ENCODE results near the gene EEF1AKMT1. TPM values are rescaled to one million over a fixed set of nuclear protein-coding genes. Genes with fewer than 3 reads are reported as not detected.

EEF1AKMT1 gene
- total RNA-seq, 2 donors from 2014 or later, result 3.3 to 7.0 TPM

DNA sequence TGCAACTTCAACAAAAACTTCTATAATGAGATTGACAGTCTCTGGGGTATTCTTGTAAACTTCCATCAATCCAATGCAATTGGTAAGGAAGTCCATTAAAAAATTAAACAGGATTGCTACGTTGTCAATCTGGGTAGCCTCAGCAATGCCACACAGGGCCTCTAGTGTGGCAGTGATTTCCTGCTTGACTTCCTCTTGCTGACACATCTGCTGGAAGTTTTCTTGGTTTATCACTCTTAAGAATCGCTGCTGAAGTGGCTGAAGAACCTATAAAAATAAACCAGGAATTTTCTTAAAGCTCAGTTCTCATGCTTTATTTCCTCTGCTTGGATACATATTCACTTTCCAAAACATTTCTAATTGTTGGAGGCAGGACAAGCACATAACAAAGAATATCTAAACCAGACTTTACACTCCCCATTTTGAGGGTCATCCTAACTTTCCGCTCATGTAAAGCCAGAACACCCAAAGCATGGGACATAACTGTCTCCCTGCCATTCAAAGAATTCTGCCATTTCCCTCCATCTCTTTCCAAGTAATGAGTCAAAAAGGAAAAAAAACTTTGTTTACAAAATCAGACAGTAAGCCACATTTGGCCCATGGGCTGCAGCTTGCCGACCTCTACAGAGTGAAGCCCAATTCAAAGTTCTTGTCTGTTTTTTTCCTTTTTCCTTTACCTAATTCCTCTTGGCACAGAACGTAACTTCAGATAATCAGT lies 23.2 kb upstream of the EEF1AKMT1 start:
- H3K9me3 ChIP-seq, result no peaks in the 10 kb centered on the region
- TF ChIP-seq POLR2A (IDR thresholded peaks at IDR 0.05), result no peak
- TF ChIP-seq, protein P1, sequence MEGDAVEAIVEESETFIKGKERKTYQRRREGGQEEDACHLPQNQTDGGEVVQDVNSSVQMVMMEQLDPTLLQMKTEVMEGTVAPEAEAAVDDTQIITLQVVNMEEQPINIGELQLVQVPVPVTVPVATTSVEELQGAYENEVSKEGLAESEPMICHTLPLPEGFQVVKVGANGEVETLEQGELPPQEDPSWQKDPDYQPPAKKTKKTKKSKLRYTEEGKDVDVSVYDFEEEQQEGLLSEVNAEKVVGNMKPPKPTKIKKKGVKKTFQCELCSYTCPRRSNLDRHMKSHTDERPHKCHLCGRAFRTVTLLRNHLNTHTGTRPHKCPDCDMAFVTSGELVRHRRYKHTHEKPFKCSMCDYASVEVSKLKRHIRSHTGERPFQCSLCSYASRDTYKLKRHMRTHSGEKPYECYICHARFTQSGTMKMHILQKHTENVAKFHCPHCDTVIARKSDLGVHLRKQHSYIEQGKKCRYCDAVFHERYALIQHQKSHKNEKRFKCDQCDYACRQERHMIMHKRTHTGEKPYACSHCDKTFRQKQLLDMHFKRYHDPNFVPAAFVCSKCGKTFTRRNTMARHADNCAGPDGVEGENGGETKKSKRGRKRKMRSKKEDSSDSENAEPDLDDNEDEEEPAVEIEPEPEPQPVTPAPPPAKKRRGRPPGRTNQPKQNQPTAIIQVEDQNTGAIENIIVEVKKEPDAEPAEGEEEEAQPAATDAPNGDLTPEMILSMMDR (IDR thresholded peaks at IDR 0.05), result no peak
- WGBS, 2 donors, result 77 to 79% methylated on average over 5 of the region's 5 CpGs
- H3K4me3 ChIP-seq, result no peak overlapping the region
- no peaks in the 10 kb centered on the region for H3K4me1 ChIP-seq
- intact Hi-C loops (cut with DNase I), result no loop called here
- no peak for DNase-seq
- H3K27me3 ChIP-seq, result no peaks in the 10 kb centered on the region
- ATAC-seq, result no peak
- no peak overlapping the region for H3K27ac ChIP-seq
- H3K36me3 ChIP-seq (replicated peaks in 1 of 2; ENCODE audit: insufficient read depth in 1 of 2, low read depth in 2 of 2), result peaks cover 4 to 8% of the 10 kb centered on the region in 2 donors

DNA sequence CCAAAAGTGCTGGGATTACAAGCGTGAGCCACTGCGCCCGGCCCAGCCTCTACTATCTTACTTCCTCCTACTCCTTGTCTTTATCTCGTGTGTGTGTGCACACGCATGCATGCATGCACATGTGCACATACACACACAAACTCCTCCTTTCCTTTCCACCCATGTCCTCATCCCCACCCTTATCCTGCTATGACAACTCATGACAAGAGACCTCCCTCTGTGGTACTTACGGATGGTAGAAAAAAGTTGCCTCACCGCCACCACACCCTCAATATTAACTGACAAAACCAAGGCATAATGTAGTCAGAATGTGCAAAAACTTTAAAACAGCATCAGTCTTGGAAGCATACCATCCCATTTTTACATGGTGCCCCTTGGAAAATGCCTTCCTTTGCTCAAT lies 15.9 kb upstream of the EEF1AKMT1 start:
- ATAC-seq (no peak), DNase-seq (no peak)
- H3K36me3 ChIP-seq (replicated peaks in 1 of 2; ENCODE audit: insufficient read depth in 1 of 2, low read depth in 2 of 2), result no peaks in the 10 kb centered on the region
- H3K27me3 ChIP-seq, result no peaks in the 10 kb centered on the region
- H3K4me3 ChIP-seq, result no peak overlapping the region
- H3K27ac ChIP-seq, result no peak overlapping the region
- whole genome bisulfite sequencing, 2 donors, result 93 to 97% methylated on average over 7 of the region's 7 CpGs
- TF ChIP-seq, protein P1 (IDR thresholded peaks at IDR 0.05), result no peak
- TF ChIP-seq POLR2A (IDR thresholded peaks at IDR 0.05), result no peak
- intact Hi-C loops (cut with DNase I), result no loop called here
- H3K9me3 ChIP-seq, result no peaks in the 10 kb centered on the region
- peaks cover 7% of the 10 kb centered on the region for H3K4me1 ChIP-seq

DNA sequence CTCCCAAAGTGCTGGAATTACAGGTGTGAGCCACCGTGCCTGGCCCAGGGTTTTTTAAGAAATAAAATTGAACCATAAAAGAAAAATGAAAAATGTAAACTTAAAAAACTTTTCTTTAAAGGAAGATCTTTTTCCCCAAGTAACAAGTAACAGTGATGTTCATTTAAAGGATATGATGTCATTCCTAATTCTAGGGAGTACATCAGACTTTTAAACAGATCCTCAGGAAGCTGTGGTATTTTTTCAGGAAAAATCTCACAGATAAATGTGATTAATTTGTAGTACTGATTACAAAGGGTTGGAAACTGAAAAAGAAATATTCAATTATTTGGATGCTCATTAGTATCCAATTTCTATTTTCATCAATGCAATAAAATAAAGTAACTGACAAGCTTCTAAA lies 14.6 kb upstream of the EEF1AKMT1 start:
- TF ChIP-seq POLR2A (IDR thresholded peaks at IDR 0.05), result no peak
- TF ChIP-seq, protein P1 (IDR thresholded peaks at IDR 0.05), result no peak
- H3K27ac ChIP-seq, result no peak overlapping the region
- no peaks in the 10 kb centered on the region for H3K9me3 ChIP-seq
- peaks cover 7% of the 10 kb centered on the region for H3K4me1 ChIP-seq
- ATAC-seq (no peak), DNase-seq (no peak)
- WGBS, 2 donors, result 100% methylated on average over 1 of the region's 1 CpG
- H3K4me3 ChIP-seq, result no peak overlapping the region
- intact Hi-C loops (cut with DNase I), result no loop called here
- no peaks in the 10 kb centered on the region for H3K36me3 ChIP-seq (replicated peaks in 1 of 2; ENCODE audit: insufficient read depth in 1 of 2, low read depth in 2 of 2)
- no peaks in the 10 kb centered on the region for H3K27me3 ChIP-seq

DNA sequence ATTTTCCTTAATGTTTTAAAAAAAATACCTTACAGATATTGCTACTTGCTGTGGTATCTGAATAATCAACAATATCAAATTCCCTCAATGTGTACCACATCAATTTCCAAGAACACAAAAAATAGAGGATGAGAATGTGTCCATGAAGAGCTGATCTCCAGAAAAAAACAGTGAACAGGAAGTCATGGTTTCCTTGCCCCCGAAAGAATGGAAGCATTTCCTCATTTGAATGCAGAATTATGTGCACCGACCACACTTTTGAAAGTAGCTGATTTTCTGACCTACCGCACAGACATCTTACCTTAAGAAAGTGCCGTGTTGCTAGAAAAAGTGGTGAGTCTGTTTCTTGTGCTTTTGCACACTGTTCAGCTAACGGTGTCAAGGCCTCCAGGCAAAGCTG lies 13.4 kb upstream of the EEF1AKMT1 start:
- Histone ChIP-seq H3K9me3 (no peaks in the 10 kb centered on the region), H3K27me3 (no peaks in the 10 kb centered on the region), H3K36me3 (replicated peaks in 1 of 2; ENCODE audit: insufficient read depth in 1 of 2, low read depth in 2 of 2) (no peaks in the 10 kb centered on the region), H3K27ac (no peak overlapping the region), H3K4me3 (no peak overlapping the region), H3K4me1 (peaks cover 7% of the 10 kb centered on the region)
- intact Hi-C loops (cut with DNase I), result no loop called here
- ATAC-seq (no peak), DNase-seq (no peak)
- WGBS, 2 donors, result 86 to 93% methylated on average over 5 of the region's 5 CpGs
- TF ChIP-seq POLR2A (IDR thresholded peaks at IDR 0.05), result no peak
- TF ChIP-seq, protein P1 (IDR thresholded peaks at IDR 0.05), result no peak

DNA sequence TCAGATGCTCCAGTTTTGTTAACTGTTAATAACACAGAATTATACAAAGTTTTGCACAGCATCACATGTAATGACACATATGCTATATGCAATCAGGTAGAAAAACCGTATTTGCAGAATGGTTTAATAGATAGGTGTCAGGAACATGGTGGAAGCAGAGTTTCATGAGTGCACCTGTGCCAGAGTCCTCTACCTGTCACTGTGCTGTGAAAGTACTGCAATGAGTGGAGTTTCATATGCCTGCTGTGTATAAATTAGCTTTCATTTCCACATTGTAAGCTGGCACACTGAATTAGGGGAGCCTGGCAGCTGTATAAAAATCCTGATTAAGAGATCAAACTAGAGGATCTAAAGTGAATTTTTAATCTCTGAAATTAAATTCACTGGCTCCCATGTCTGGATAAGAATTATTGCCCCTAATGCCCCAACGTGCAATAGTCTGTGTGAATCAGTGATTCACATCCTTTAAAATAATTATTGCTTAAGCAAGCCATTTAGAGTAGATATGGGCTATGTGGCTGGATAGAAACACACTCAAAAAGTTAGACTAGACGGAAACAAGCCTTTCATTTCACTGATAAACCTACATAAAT lies 8.5 kb upstream of the EEF1AKMT1 start:
- no peaks in the 10 kb centered on the region for H3K9me3 ChIP-seq
- no peaks in the 10 kb centered on the region for H3K36me3 ChIP-seq (replicated peaks in 1 of 2; ENCODE audit: insufficient read depth in 1 of 2, low read depth in 2 of 2)
- H3K4me1 ChIP-seq, result no peaks in the 10 kb centered on the region
- no peak for DNase-seq
- no peak overlapping the region for H3K27ac ChIP-seq
- intact Hi-C loops (cut with DNase I), result no loop called here
- no peaks in the 10 kb centered on the region for H3K27me3 ChIP-seq
- TF ChIP-seq POLR2A (IDR thresholded peaks at IDR 0.05), result no peak
- TF ChIP-seq, protein P1 (IDR thresholded peaks at IDR 0.05), result no peak
- no peak for ATAC-seq
- H3K4me3 ChIP-seq, result no peak overlapping the region
- 85 to 94% methylated on average over 3 of the region's 3 CpGs for WGBS, 2 donors
